ENCODE data around the gene ASAP3.

Gene ASAP3

GRCh38 chr1:23451441-23451840 is 32.5 kb downstream of the ASAP3 start:
- in situ Hi-C loops (cut with MboI; ENCODE audit: low sequenced_read_pairs): no loop called here

GRCh38 chr1:23450894-23451293 is 33.1 kb downstream of the ASAP3 start:
- in situ Hi-C loops (cut with MboI; ENCODE audit: low sequenced_read_pairs): no loop called here

- in situ Hi-C loops (cut with MboI; ENCODE audit: low sequenced_read_pairs): no loop called here
Measured at GRCh38 chr1:23449958-23450357, 34.0 kb downstream of the ASAP3 start.

GRCh38 chr1:23449306-23449705 is 34.7 kb downstream of the ASAP3 start:
- in situ Hi-C loops (cut with MboI; ENCODE audit: low sequenced_read_pairs): no loop called here

- in situ Hi-C loops (cut with MboI; ENCODE audit: low sequenced_read_pairs): no loop called here
Measured at GRCh38 chr1:23448846-23449245, 35.1 kb downstream of the ASAP3 start.

GRCh38 chr1:23446661-23447310 is 37.2 kb downstream of the ASAP3 start:
- in situ Hi-C loops (cut with MboI; ENCODE audit: low sequenced_read_pairs): no loop called here

- in situ Hi-C loops (cut with MboI; ENCODE audit: low sequenced_read_pairs): no loop called here
Measured at GRCh38 chr1:23444596-23445390, 39.2 kb downstream of the ASAP3 start.

GRCh38 chr1:23444104-23444533 is 39.9 kb downstream of the ASAP3 start:
- in situ Hi-C loops (cut with MboI; ENCODE audit: low sequenced_read_pairs): no loop called here

- in situ Hi-C loops (cut with MboI; ENCODE audit: low sequenced_read_pairs): no loop called here
Measured at GRCh38 chr1:23442751-23443150, 41.2 kb downstream of the ASAP3 start.

- in situ Hi-C loops (cut with MboI; ENCODE audit: low sequenced_read_pairs): no loop called here
Measured at GRCh38 chr1:23441446-23442148, 42.4 kb downstream of the ASAP3 start.

- in situ Hi-C loops (cut with MboI; ENCODE audit: low sequenced_read_pairs): no loop called here
Measured at GRCh38 chr1:23438545-23438944, 45.4 kb downstream of the ASAP3 start.

GRCh38 chr1:23437355-23437664 is 46.7 kb downstream of the ASAP3 start:
- in situ Hi-C loops (cut with MboI; ENCODE audit: low sequenced_read_pairs): no loop called here

- in situ Hi-C loops (cut with MboI; ENCODE audit: low sequenced_read_pairs): no loop called here
Measured at GRCh38 chr1:23436520-23437354, 47.2 kb downstream of the ASAP3 start.

- in situ Hi-C loops (cut with MboI; ENCODE audit: low sequenced_read_pairs): no loop called here
Measured at GRCh38 chr1:23434260-23434775, 49.7 kb downstream of the ASAP3 start.

GRCh38 chr1:23433122-23433521 is 50.9 kb downstream of the ASAP3 start:
- in situ Hi-C loops (cut with MboI; ENCODE audit: low sequenced_read_pairs): no loop called here

GRCh38 chr1:23431431-23431830 is 52.5 kb downstream of the ASAP3 start:
- in situ Hi-C loops (cut with MboI; ENCODE audit: low sequenced_read_pairs): no loop called here

- in situ Hi-C loops (cut with MboI; ENCODE audit: low sequenced_read_pairs): no loop called here
Measured at GRCh38 chr1:23430803-23431202, 53.2 kb downstream of the ASAP3 start.

GRCh38 chr1:23428136-23428905 is 55.7 kb downstream of the ASAP3 start:
- in situ Hi-C loops (cut with MboI; ENCODE audit: low sequenced_read_pairs): no loop called here

- in situ Hi-C loops (cut with MboI; ENCODE audit: low sequenced_read_pairs): no loop called here
Measured at GRCh38 chr1:23427550-23427949, 56.4 kb downstream of the ASAP3 start.

- in situ Hi-C loops (cut with MboI; ENCODE audit: low sequenced_read_pairs): no loop called here
Measured at GRCh38 chr1:23426828-23427227, 57.2 kb downstream of the ASAP3 start.

Data from HL-60/S4 (cell line).